Dermis microvascular lymphatic vessel endothelial cell (primary cell): Measurements from ENCODE around the gene ELF4. TPM values are rescaled to one million over a fixed set of nuclear protein-coding genes. Genes with fewer than 3 reads are reported as not detected.
A peak's percentile ranks its signal among the peaks of the same experiment; 100 is the strongest.

Experiments
- DNase-seq, 2 donors: peaks; one replicate each; pipeline versions ENCODE4 v3.0.0 to v3.0.0-alpha.2; 2010; ENCODE audit warnings: low read depth in 2 of 2
- total RNA-seq: library from RNA; depleted of rRNA; stranded (reverse); fragments of >200 nt; gene quantifications from 2 replicates; pipeline ENCODE4 v1.2.1, GENCODE V29; 2014

The ELF4 gene
- total RNA-seq, 1 donor from 2014 or later: 9.8 TPM

GRCh38 chrX:130051176-130051845 lies 59.0 kb downstream of the ELF4 start:
- DNase-seq: no peak

- DNase-seq: no peak
Observed at GRCh38 chrX:130049821-130050220, 60.5 kb downstream of the ELF4 start.

GRCh38 chrX:130048686-130049222 lies 61.5 kb downstream of the ELF4 start:
- no peak for DNase-seq

- DNase-seq: no peak
Observed at GRCh38 chrX:130047416-130047815, 62.9 kb downstream of the ELF4 start.

GRCh38 chrX:130039847-130040246 lies 70.5 kb downstream of the ELF4 start:
- DNase-seq: no peak

- DNase-seq: no peak
Observed at GRCh38 chrX:130034178-130034577, 76.1 kb downstream of the ELF4 start.

- no peak for DNase-seq
Observed at GRCh38 chrX:130032552-130032951, 77.7 kb downstream of the ELF4 start.

GRCh38 chrX:130030826-130031225 lies 79.5 kb downstream of the ELF4 start:
- DNase-seq: no peak

GRCh38 chrX:130028196-130028595 lies 82.1 kb downstream of the ELF4 start:
- peak; percentile 7 to 56 for DNase-seq

GRCh38 chrX:130027569-130027968 lies 82.7 kb downstream of the ELF4 start:
- DNase-seq: no peak

- no peak for DNase-seq
Observed at GRCh38 chrX:130025256-130025655, 85.0 kb downstream of the ELF4 start.

- peak; percentile 26 to 48 for DNase-seq
Observed at GRCh38 chrX:130024127-130024526, 86.2 kb downstream of the ELF4 start.

- DNase-seq: no peak
Observed at GRCh38 chrX:130020661-130021324, 89.5 kb downstream of the ELF4 start.

GRCh38 chrX:130018143-130018542 lies 92.2 kb downstream of the ELF4 start:
- DNase-seq: no peak

- DNase-seq: no peak
Observed at GRCh38 chrX:130015181-130015580, 95.1 kb downstream of the ELF4 start.

Other genes starting within 250 kb of the ELF4 start
- 12.4 and 13.5 TPM in 2 replicates for gene UTP14A, start 204.3 kb downstream of the ELF4 start, total RNA-seq
- gene BCORL1, start 127.9 kb downstream of the ELF4 start, total RNA-seq: 1.7 and 4.2 TPM in 2 replicates
- gene AIFM1, start 55.3 kb upstream of the ELF4 start, total RNA-seq: 11.6 and 16.4 TPM in 2 replicates
- 0.25 and 0.26 TPM in 2 replicates for gene RAB33A, start 61.5 kb upstream of the ELF4 start, total RNA-seq
- 1.5 and 2.3 TPM in 2 replicates for gene ZNF280C, start 158.4 kb upstream of the ELF4 start, total RNA-seq
- gene SLC25A14, start 229.4 kb upstream of the ELF4 start, total RNA-seq: 6.4 and 6.8 TPM in 2 replicates